HG02623 (cell line): ENCODE results near the gene KRT74.
"Not testable (repeated sequence)": the region's sequence is repeated elsewhere in the genome, so short reads cannot be mapped to it uniquely, and the experiment has no call there.

Experiments used
- ATAC-seq: cut with Tn5 transposase; IDR thresholded peaks from one replicate; pipeline ENCODE4 v1.9.1; 2021; ENCODE audit warnings: moderate library complexity; ENCODE audit not compliant: unreplicated experiment

KRT74 gene

GRCh38 chr12:52603314-52603713 is 29.7 kb upstream of the KRT74 start:
- ATAC-seq, result no peak

GRCh38 chr12:52602552-52602951 is 28.9 kb upstream of the KRT74 start:
- no peak for ATAC-seq

- ATAC-seq, result no peak
These were observed 28.0 kb upstream of the KRT74 start for GRCh38 chr12:52601671-52602070.

GRCh38 chr12:52600941-52601481 is 27.4 kb upstream of the KRT74 start, which contains the start of gene KRT72:
TSS of gene KRT72 (minus strand) at chr12:52601463. CDS start at chr12:52601452, 11 bp downstream.
- no peak for ATAC-seq

- ATAC-seq, result no peak
These were observed 26.8 kb upstream of the KRT74 start for GRCh38 chr12:52600475-52600874.

GRCh38 chr12:52600071-52600470 is 26.4 kb upstream of the KRT74 start:
- ATAC-seq, result no peak

GRCh38 chr12:52598966-52599365 is 25.3 kb upstream of the KRT74 start:
- no peak for ATAC-seq

GRCh38 chr12:52594237-52594636 is 20.6 kb upstream of the KRT74 start:
- ATAC-seq, result not testable (repeated sequence)

GRCh38 chr12:52591521-52591920 is 17.9 kb upstream of the KRT74 start:
- no peak for ATAC-seq

GRCh38 chr12:52590021-52590420 is 16.4 kb upstream of the KRT74 start:
- no peak for ATAC-seq

- no peak for ATAC-seq
These were observed 13.9 kb upstream of the KRT74 start for GRCh38 chr12:52587563-52587962.

GRCh38 chr12:52585946-52586345 is 12.3 kb upstream of the KRT74 start:
- ATAC-seq, result no peak

- no peak for ATAC-seq
These were observed 11.4 kb upstream of the KRT74 start for GRCh38 chr12:52585066-52585465.

- ATAC-seq, result no peak
These were observed 10.6 kb upstream of the KRT74 start for GRCh38 chr12:52584156-52584682.

GRCh38 chr12:52582971-52583456 is 9.4 kb upstream of the KRT74 start:
- ATAC-seq, result no peak

- no peak for ATAC-seq
These were observed 8.8 kb upstream of the KRT74 start for GRCh38 chr12:52582486-52582885.

- ATAC-seq, result no peak
These were observed 7.8 kb upstream of the KRT74 start for GRCh38 chr12:52581481-52581880.

- no peak for ATAC-seq
These were observed 7.4 kb upstream of the KRT74 start for GRCh38 chr12:52581066-52581465.

GRCh38 chr12:52580496-52580895 is 6.9 kb upstream of the KRT74 start:
- ATAC-seq, result no peak

GRCh38 chr12:52579468-52580465 is 6.1 kb upstream of the KRT74 start:
- ATAC-seq, result no peak

GRCh38 chr12:52578469-52578868 is 4.8 kb upstream of the KRT74 start:
- ATAC-seq, result no peak

- ATAC-seq, result no peak
These were observed 3.7 kb upstream of the KRT74 start for GRCh38 chr12:52577316-52577715.
